Stimulated activated CD4-positive, alpha-beta T cell treated with anti-CD3 and anti-CD28 coated beads, Interleukin-4, amount 100 ng/mL, for 1 hour (primary cell): ENCODE measurements around the gene TPK1.

Source experiments
- DNase-seq: peaks from one replicate; pipeline ENCODE4 v3.0.0-alpha.2; 2020

TPK1 gene

DNA sequence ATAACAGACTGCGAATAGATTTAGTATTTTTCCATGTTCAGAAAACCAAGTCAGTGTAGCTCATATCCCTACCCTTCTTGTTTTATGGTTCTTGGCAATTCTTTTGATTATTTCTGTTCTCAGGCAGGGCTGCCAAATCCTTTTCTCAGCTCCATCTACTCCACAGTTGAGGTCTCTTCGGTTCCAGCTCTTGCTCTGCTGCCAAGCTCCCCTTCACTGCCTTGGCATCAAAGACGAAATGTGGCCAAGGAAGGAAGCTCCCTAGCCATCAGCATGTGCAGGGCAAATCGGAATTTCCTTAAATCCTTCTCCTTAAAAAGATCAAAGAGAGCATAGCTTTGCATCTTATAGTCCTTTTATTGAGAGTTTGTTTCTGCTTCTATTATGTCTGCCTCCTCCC is 315.9 kb downstream of the TPK1 start:
- DNase-seq = no peak

DNA sequence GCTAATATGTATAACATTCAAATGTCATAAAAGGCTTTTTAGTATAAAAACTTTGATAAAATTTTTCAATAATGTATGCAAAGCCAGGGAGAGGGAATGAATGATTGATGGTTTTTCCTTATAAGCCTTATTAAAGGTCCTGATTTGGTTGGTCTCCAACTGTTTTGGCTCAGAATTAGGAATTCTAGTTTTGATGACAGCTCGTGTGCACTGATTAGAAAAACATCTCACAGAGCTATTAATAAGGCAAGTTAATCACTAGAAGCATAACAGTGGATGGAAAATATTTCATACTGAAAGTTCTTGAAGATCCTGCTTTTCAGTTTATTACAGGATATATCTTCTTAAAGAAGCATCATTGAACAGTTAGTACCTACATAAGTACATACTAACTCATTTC is 317.5 kb downstream of the TPK1 start:
- no peak for DNase-seq

DNA sequence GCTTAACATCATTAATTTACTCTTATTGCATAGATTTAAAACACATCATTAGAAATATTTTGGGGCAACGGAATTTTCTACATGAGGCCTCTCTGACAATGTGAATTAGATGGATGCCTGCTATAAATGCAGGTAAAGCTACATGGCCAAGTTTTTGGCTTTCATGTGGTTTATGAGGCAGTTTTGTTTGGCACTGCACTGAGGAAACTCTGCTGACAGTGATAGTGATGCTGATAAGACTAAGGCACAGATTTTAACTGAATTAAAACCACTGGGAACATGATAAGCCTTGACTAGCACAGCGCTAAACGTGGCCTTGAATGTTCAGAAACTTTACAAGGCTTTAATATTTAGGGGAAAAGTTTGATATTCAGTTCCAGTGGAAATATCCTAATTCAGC is 318.1 kb downstream of the TPK1 start:
- DNase-seq = no peak

DNA sequence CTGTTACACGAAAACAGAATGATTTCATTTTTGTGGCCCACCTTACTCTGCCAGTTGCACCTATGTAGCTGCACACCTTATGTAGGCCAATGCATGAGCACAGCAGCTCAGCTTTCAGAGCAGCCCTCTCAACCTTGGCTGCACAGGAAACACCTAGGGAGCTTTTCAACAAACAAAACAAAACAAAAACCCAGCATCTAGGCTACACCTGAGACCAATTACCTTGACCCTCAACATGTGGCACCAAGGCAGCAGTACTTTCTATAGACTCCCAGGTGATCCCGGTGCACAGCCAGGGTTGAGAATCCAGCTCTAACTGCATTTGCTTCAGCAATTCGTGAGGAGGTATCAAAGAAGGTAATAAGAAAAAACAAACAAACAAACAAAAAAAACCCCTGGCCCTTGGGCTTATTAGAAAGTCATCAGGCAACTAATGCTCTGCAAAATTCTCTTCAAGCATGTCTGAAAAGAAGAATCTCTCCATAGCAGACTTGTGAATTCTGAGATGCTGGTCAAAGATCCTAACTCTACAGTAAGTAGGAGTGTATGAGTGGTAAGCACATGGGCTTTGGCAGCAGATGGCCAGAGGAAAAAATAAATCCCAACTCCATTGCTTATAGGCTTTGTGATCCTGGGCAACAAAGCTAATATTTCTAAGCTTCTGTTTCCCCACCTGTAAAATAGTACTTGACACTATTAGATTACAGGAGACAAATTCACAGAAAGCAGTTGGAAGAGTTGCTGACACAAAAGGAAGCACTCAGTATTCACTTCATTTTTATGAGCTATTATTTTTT is 318.9 kb downstream of the TPK1 start:
- no peak for DNase-seq

DNA sequence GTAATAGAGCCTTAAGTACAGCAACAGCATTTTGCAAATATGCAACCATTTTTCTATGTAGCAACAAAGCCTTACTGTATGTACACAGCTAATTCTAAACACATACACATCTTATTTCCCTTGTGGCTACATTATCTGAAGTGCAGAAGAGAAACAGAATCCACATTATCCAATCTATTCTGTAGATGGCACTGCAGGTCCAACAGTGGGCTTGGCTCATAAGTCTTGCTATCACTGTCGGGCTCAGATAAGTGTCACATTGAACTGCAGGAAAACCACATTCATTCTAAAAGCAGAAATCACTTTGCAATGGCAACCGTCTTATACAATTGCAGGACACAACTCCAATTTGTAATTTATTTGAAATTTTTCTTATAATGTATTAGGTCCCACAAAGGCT is 322.5 kb downstream of the TPK1 start:
- no peak for DNase-seq

DNA sequence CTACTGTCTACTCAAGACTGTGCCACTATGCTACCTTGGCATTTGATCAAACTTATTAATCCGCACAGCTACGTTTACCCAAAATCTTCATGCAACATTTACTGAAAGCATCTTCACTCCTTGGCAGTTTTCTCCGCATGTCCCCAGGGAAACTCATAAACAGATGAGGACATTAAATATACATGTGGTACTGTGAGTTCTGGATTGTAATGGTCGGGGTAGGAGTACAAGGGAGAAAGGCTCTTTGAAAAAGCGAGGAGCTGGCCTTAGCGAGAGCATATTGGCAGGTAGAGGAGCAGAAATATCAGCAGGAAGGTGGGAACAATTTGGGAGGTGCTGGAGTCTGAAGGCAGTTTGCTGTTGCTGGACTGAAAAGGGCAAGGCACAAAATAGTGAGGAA is 325.2 kb downstream of the TPK1 start:
- DNase-seq = no peak

DNA sequence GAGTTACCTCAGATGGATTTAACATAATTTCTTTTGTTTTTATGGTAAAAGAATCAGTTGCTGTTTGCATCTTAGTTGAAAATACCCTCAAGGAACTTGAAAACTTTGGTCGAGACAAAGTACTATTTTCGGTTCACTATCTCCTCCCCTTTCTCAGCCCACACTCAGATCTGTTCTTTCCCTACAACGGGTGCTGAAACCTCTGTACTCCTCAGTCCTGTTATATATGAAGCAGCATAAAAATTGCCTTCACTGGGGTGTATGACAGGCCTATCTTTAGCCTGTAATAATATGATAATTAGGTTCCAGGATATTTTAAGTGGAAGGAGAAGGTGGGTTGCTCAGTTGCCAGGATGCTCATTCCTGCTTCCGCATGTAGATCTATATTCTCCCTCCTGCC is 327.2 kb downstream of the TPK1 start:
- no peak for DNase-seq

DNA sequence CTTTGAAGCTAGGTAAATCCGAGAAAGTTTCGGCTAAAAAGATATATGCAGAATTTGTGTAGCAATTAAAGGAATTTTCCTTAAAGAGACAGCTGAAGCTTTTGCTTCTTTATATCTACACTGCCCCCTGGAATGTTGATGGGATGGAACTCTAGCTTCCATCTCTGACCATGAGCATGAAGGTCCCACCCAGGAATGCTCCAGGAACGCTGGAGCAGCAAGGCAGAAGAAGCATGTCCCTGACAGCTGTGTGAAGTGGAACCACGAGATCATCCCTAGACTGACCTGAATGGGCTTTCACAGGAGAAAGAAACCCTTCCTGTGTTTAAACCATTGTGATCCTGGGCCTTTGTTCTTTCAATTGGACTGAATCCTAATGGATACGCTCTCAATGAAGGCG is 332.6 kb downstream of the TPK1 start:
- no peak for DNase-seq

DNA sequence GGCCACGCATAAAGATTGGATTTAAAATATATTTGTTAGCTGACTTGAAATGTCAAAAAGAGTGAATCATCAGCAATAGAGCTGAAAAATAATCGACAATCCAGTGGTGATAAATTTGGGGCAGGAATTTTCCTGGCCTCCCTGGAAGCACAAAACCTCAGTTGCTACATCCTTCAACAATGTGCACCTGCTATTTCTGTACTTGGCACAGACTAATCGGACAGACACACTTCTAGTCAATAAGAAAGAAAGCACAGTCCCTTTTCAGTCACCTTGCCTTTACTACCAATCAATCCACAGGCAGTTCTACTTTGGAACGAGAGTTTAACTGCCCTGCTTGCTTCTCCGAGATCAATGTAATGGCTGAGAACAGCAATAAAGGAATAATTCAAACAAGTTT is 335.6 kb downstream of the TPK1 start:
- no peak for DNase-seq

DNA sequence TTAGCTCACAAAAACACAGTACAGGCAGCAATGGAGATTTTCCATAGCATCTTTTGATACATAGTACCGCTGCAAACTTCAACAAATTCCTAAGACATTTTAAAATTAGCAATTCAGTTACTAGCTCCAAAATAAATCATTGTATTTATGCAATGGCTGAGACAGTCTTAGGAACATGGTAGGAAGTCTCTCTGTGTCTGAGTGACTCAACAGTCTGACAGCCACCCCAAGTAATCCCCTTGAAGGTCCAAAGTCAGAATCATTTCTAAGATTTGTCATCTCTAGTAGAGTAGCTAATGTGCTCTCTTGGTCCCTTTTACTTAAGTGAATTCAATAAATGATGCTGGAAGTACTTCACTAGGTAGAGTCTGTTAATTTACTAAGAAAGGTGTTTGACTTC is 338.6 kb downstream of the TPK1 start:
- no peak for DNase-seq

DNA sequence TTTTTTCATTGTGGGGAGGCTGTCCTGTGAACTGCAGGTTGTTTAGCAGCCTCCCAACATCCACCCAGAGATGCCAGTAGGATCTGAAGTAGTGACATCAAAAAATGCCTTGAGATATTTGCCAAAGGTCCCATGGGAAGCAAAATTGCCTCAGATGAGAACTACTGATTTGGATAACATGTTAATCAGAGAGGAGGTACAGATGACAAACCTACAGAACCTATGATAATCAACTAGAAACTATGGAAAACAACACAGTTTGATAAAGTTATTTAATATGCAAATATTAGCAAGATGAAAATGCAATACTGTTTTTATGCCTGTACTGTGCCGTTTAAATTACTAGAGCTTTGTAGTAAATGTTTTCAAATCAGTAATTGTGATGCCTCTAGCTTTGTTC is 341.5 kb downstream of the TPK1 start:
- no peak for DNase-seq

DNA sequence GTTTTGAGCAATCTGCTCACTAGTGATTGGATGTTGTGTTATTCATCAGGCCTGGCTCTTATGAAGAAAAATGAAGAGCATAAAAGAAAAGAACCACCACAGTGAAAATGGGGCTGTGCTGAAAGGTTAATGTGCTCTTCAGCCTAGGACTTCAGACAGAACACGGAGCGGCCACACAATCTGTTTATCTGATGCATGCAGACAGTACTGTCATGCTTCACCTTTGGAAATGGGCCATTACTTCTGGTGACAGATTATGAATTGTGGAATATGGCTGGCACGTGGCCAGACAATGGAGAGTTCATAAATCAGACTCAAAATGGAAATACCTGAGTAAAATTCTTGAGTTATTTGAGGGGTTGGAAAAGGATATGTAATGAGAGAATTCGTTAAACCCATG is 346.3 kb downstream of the TPK1 start:
- no peak for DNase-seq

DNA sequence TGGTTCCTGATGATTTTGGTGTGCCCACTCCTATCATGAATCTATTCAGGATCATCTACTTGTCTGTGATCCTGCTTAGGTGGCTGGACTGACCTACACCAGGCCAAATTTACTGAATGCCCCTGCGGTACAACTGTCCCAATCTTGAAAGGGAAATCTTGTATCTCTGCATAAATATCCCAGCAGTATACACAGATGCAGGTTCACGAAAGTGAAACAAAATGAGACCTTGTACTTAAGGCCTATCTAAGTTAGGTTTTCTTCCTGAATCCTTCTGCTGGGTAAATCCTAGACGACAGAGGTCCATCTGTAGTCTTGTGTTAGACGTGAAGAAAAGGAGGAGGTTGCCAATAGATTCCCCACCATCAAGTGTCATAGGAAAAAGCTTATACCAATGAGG is 346.9 kb downstream of the TPK1 start:
- DNase-seq = no peak

DNA sequence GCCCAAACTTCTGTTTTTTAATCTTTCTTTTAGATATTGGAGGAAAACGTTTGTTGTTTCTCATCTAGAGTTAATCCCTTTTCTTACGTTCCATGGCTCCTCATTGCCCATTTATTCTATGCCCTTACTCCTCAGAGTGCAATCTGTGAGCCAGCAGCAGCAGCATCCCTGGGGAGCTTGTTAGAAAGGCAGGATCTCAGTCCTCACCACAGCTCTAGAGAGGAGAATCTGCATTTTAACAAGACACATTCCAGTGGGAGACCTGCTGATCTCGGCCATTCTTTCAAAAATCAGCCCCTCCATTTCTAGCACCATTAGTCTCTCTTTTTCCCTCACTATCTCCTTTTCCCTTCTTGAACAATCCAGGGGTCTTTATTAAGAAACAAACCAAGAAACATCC is 348.0 kb downstream of the TPK1 start:
- DNase-seq = no peak

DNA sequence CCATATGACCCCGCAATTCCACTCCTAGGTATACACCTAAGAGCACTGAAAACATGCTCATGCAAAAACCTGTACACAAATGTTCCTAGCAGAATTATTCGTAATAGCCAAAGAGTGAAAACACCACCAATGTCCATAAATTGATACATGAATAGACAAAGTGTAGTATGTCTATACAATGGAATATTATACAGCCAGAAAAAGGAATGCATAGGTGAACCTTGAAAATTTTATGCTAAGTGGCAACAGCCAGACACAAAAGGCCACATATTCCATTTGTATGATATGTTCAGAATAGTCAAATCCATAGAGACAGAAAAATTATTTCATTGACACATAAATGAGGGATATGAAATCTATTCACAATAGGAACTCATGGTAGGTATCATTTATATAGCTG is 351.4 kb downstream of the TPK1 start:
- no peak for DNase-seq

DNA sequence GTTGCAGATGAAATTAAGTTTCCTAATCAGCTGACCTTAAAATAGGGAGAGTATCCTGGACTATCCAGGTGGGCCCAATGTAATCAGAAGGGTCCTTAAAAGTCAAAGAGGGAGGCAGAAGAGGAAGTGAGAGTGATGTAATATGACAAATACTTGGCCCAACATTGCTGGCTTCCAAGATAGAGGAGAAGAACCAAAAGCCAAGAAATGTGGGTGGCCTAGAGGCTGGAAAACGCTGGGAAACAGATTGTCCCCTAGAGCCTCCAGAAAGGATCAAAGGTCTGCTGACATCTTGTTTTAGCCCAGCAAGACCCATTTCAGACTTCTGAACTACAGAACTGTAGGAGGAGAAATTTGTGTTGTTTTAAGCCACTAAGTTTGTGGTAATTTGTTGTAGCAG is 352.7 kb downstream of the TPK1 start:
- no peak for DNase-seq

DNA sequence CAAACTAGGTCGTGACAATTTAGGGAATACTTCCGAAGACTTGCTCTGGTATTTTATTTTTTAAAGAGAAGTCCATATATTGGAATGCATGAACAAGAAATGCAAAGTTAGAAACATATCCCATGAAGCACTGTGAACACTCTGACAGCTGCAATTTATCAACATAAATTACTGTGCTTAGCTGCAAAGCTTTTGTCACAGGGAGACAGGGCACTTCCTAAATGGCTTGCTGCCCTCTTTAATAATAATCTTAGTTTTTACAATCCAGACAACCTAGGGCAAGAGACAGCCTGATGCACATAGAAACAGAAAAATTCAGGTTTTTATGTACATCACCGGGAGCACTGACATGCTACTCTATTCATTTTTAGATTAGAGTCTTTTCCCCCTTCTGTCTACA is 354.0 kb downstream of the TPK1 start:
- no peak for DNase-seq

DNA sequence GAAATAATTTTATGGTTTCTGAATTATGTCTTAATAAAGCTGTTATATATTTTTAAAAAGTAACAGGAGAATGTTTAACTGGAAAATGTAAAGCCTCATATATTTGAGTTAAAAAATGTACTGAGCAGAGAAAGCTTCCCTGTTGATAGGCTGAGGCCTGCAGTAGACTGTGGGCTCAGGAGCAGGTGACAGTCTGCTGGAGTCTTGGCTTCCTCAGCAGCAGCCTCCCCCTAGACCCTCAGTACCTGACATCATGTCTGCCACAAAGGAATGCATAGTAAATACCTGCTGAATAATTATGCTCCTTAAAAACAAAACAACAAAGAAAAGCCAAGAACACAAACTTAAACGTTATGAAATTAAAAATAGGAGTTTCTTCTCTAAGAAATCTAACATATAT is 358.5 kb downstream of the TPK1 start:
- DNase-seq = no peak

DNA sequence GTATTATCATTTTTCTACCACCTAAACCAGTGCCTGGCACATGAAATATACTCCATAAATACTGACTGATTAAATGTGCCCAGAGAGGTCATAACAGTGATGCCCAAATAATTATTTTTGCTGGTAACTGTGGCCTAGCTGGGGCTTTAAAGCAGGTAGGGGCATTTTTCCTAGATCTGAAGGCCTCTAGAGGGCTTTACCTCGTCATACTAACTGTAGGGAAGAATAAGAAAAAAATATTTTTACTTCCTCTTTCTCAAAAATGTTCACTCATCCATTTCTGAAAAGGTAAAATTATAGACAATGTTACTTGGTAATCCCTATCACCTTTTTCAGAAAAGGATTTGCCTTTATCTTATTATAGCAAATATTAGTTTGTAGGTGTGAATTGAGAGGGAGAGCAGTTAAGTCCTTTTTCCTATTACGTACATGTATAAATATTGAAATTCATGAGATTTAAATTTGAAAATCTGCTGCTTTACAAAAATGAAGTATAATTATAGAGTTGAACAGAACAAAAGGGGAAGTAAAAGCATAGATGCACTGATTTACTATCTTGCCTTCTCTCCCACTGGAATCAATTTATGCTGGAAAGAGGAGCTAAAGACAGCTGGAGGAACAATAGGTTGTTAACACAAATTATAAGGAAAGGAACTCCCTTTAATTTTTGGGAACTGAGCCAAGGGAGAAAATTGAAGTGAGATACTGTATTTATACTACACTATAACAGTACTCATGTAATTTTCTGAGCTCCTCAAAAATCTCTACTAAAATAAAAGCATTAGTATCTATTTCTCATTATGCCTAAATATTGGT is 360.8 kb downstream of the TPK1 start:
- no peak for DNase-seq

DNA sequence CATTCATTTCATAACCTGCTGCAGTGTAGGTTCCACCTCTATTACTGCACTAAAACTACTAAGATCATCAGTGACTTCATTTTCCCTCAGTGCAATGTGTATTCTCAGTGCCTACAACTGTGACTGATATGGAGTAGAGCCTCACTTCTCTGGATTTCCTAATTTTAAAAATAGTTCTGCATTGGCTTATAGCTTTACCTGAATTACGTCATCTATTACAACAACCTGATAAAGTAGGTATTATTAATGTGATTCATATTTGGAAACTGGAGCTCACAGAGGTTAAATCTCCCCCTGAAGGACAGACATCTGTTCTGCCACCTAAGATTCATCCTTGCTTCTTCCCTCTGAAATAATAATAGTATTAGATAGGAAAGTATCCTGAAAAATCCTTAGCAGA is 361.5 kb downstream of the TPK1 start:
- DNase-seq = no peak

DNA sequence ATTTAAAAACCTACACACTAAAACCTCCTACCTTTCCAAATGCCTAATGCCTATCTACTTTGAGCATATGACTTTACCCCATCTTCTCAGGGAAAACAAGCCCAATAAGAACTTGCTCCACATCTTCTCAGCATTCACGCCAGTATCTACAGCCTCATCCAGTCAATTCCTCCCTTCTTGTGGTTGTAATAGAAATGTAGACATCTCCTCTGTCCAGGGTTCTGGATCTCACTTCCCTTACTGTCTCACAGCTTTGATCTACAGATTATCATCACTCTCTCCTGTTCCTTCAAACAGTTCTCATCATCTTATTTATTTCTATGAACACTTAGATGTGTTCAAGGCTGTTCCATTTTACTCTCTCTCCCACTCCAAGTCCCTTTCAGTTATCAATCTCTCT is 361.9 kb downstream of the TPK1 start:
- DNase-seq = no peak

DNA sequence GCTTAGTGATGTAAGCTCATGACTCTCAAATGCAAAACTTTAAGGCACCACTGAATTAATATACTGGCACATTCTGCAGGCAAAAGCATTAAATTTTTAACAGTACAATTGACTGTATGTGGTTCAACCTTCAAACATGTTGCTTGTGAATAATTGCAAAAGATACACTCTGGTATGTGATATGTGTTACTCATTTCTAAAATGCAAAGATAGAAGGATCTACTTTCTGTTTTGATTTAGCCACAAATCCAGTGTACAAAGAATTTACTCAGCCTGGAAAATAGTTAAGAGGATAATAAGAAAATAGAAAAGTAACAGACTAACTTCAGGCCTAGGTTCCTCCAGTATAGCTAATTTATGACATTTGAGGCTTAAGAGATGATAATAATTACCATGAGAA is 365.8 kb downstream of the TPK1 start:
- no peak for DNase-seq

DNA sequence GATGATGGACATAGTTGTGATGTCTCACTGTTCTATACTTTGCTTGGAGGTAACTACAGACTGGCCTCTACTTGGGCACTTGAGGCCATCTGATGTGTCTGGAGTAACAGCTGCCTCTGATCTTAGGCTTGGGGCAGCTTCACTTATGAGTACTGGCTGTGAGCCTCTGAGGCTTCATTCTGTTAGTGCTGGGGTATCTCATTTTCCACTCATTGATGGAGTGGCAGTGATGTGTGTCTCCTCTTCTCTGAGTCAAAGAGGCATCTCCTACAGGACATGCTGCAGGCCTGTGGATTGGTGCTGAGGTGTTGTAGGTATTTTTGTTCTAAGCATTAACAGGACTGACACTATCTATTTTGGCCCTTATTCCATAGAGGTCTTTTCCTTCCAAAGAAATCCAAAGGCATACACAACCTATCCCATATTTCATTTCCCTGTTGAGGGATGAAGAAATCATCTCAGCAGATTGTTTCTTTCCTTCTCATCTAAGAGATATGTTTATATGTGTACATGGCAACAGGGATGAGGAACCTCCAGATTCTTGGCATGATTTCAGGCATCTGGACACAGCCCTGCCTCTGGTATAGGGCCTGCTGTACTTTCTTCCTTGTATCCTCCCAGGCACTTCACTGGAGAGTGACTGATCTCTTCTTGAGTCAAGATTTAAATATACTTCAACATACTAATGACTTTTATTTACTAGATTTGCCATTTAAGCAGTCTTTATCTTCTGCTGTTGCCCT is 366.7 kb downstream of the TPK1 start:
- no peak for DNase-seq

DNA sequence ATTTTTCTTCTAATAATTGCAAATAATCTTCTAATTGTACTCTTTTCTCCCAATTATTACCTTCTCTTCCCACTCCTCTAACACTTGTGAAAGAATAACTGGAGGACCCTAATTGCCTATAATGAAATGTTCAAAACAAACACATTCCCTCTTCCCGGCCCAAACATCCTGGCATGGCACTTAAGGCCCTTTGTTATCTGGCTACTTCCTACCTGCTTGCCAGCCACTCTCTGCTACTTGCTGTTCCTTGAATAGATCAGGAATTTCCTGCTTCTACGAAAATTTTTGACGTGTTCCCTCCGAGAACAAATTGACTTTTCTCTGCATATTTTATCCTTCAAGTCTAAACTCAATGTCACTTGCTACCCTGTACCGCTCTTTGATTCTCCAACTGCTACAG is 376.2 kb downstream of the TPK1 start:
- DNase-seq = no peak
